ENCODE results near the gene CCDC32.

CCDC32 gene

GRCh38 chr15:40511472-40512133 is 53.2 kb downstream of the CCDC32 start:
- DNase-seq = peak; percentile 25

DNA sequence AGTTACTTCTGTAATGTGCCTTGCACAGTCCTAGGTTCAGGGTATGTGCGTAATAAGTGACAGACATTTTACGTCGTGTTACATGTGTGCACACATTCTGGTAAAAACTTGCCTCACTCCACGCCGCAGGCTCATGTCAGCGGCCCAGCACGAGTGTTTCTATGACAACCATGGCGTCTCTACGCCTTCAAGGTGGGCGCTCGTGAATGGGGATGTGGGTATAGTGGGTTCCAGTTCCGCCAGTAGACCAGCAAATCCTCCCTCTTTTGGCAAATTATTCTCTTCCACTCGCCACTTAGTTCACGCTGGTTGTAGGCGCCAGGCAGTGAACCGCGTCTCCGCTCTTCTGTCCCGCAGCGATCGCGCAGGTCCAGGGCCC is 53.8 kb downstream of the CCDC32 start:
- DNase-seq = no peak

DNA sequence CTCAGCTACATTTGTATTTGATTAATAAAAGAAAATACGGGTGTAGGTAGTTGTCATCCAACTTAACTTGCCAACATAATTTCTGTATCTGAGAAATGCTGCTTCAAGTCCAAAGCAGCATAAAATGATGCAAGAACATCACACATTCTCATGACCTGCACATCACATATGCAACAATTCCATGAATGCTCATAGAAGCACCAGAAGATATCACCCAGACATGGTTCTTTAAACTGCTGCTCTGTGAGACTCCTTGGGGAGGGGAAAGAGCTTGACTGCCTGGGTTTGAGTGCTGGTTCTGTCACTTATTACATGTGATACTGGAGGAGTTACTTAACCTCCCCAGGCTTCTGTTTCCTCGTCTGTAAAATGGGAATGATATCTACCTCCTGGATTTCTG is 54.6 kb downstream of the CCDC32 start:
- no peak for DNase-seq

GRCh38 chr15:40508216-40508615 is 56.6 kb downstream of the CCDC32 start:
- DNase-seq = no peak

DNA sequence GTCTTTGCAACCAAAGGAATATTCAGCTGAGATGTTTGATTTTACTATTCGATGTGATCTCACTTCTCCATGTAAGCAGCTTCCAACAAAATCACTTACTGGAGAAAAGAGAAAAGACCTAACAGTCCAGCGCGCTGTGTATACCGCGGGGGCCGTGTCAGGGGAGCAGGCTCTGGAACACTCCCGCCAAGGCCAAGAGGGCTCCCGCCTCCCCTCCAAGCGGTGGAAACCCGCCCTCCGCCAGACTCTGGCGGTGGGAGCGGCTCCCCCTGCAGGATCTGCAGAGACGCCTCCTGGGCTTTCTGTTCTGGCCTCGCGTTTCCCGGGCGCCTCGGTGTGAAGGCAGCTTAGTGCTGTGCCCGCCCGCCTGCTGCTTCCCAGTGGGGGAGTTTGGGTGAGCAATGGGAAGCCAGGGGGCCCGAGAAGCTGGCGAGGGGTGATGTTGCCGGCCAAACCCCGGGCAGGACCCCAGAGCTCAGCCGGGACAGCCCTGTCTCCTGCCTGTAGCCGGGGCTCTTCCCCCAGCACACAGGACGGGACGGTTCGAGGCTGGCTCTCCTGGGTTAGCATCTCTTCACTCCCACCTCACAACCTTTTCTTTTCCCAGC is 57.8 kb downstream of the CCDC32 start:
- DNase-seq = peak; percentile 75
